ENCODE results near the gene FKBP3. TPM values are rescaled to one million over a fixed set of nuclear protein-coding genes. Genes with fewer than 3 reads are reported as not detected.
A peak's percentile ranks its signal among the peaks of the same experiment; 100 is the strongest.

FKBP3 gene
- total RNA-seq, 2 experiments from 2014 or later = 22.4 to 41.1 TPM

DNA sequence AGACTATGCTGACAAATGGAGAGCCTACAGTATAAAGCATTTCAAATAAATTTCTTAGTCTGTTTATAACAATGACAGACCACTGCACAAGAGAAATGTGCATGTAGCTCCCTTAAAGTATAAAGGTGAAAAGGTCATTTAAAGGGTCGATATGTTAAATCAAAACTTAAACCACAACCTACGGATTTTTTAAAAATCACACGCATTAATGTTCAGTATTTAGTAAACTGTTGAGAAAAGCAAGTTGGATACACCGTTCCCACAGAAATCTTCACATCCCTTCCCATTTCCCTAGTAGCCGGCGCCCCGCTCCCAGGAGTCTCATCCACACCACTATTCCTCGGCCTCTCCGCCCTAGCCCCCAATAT lies 614 bp downstream of the FKBP3 start:
- peak overlapping the region; percentile 84 for H3K27ac ChIP-seq (ENCODE audit: low read depth, low read length, poor library complexity, severe bottlenecking)
- H3K4me1 ChIP-seq (ENCODE audit: insufficient read depth, low read length, poor library complexity, severe bottlenecking) = peaks cover 16% of the 10 kb centered on the region
- H3K4me2 ChIP-seq (ENCODE audit: low read length) = peak overlapping the region; percentile 86
- H3K36me3 ChIP-seq (ENCODE audit: insufficient read depth, low read length) = peaks cover 6% of the 10 kb centered on the region; the same call in 1 of the 2 replicates
- ChIA-PET POLR2A (interaction anchor here (0.6 to 2.5 kb wide), 6 partner anchors 16 to 172 kb away, joined by 3 to 10 read pairs (median 3); partner anchors contain the start of genes KLHL28 and TOGARAM1), CTCF (ENCODE audit: unreplicated experiment) (no interaction called here)
- no peak for DNase-seq (ENCODE audit: low spot score)
- H3K9me3 ChIP-seq (ENCODE audit: low read length) = no peaks in the 10 kb centered on the region
- no peak for TF ChIP-seq EZH2phosphoT487 (IDR thresholded peaks at IDR 0.05; ENCODE audit: borderline replicate concordance, low read depth, low read length)
- TF ChIP-seq, protein P1, sequence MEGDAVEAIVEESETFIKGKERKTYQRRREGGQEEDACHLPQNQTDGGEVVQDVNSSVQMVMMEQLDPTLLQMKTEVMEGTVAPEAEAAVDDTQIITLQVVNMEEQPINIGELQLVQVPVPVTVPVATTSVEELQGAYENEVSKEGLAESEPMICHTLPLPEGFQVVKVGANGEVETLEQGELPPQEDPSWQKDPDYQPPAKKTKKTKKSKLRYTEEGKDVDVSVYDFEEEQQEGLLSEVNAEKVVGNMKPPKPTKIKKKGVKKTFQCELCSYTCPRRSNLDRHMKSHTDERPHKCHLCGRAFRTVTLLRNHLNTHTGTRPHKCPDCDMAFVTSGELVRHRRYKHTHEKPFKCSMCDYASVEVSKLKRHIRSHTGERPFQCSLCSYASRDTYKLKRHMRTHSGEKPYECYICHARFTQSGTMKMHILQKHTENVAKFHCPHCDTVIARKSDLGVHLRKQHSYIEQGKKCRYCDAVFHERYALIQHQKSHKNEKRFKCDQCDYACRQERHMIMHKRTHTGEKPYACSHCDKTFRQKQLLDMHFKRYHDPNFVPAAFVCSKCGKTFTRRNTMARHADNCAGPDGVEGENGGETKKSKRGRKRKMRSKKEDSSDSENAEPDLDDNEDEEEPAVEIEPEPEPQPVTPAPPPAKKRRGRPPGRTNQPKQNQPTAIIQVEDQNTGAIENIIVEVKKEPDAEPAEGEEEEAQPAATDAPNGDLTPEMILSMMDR (conservative IDR thresholded peaks at IDR 0.05; ENCODE audit: low read length) = no peak
- intact Hi-C loops (cut with micrococcal nuclease; ENCODE audit: unreplicated experiment) = loop anchor here (1.0 to 2.0 kb wide), 3 partner anchors 49 to 237 kb away; partner anchors contain the start of genes PRPF39 and TOGARAM1
- H2AFZ ChIP-seq (ENCODE audit: low read length) = peak overlapping the region; percentile 95
- TSS peak; percentile 85 for BruUV-seq (replicated peaks)
- no peaks in the 10 kb centered on the region for H3K9me2 ChIP-seq (ENCODE audit: insufficient read depth, low read length)
- peaks cover 39% of the 10 kb centered on the region for H3K79me2 ChIP-seq (ENCODE audit: insufficient read depth, low read depth, low read length)
- peak overlapping the region; percentile 84 for H3K4me3 ChIP-seq (ENCODE audit: low read depth, low read length, poor library complexity, severe bottlenecking)
- peaks cover 19% of the 10 kb centered on the region for H4K20me1 ChIP-seq (ENCODE audit: insufficient read depth, low read length)

DNA sequence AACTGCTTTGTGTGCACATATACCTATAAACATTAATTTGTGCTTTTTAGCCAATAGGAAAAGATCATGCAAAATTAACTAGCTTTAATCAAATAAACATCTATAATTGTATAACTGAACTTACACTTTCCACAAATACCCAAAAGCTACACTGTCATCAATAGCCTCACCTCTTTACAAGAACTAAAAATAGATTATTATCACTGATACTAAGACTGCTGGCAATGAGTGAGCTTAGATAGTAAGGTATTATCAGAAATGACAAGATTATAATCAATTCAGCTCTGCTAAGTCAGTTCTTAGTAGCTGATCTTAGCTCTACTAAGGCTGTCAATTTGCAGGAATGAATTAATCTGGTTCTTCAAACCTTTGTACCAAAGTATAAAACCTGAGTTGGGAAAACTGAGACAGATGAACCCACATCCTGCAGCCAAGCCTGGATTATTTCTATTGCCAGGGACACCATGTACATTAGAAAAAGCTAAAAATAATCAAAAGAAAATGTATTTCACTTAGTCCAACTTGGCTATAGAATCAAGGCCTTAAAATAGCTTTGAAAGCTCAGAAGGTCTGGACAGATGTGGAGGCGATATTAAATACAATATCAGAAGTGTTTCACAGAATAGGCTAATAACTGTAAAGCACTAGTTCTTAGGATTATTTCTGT lies 5.2 kb downstream of the FKBP3 start:
- Histone ChIP-seq H3K9me3 (ENCODE audit: low read length) (no peaks in the 10 kb centered on the region), H3K36me3 (ENCODE audit: insufficient read depth, low read length) (peaks cover 29% of the 10 kb centered on the region), H4K20me1 (ENCODE audit: insufficient read depth, low read length) (no peaks in the 10 kb centered on the region), H3K4me3 (ENCODE audit: low read depth, low read length, poor library complexity, severe bottlenecking) (no peak overlapping the region), H3K27ac (ENCODE audit: low read depth, low read length, poor library complexity, severe bottlenecking) (no peak overlapping the region), H3K4me1 (ENCODE audit: insufficient read depth, low read length, poor library complexity, severe bottlenecking) (peaks cover 9% of the 10 kb centered on the region), H3K4me2 (ENCODE audit: low read length) (no peak overlapping the region), H3K79me2 (ENCODE audit: insufficient read depth, low read depth, low read length) (peaks cover 12% of the 10 kb centered on the region; the same call in 1 of the 2 replicates), H2AFZ (ENCODE audit: low read length) (no peak overlapping the region), H3K9me2 (ENCODE audit: insufficient read depth, low read length) (no peaks in the 10 kb centered on the region)
- POLR2A ChIA-PET = interaction anchor here (0.5 to 4.0 kb wide), 12 partner anchors 11 to 930 kb away, joined by 3 to 22 read pairs (median 4); a partner anchor contains a TSS
- no peak for DNase-seq (ENCODE audit: low spot score)
- TF ChIP-seq, protein P1 (conservative IDR thresholded peaks at IDR 0.05; ENCODE audit: low read length) = no peak
- TF ChIP-seq EZH2phosphoT487 (IDR thresholded peaks at IDR 0.05; ENCODE audit: borderline replicate concordance, low read depth, low read length) = no peak
- BruUV-seq (replicated peaks) = no TSS peak
- intact Hi-C loops (cut with micrococcal nuclease; ENCODE audit: unreplicated experiment) = no loop called here
- CTCF ChIA-PET (ENCODE audit: unreplicated experiment) = no interaction called here

DNA sequence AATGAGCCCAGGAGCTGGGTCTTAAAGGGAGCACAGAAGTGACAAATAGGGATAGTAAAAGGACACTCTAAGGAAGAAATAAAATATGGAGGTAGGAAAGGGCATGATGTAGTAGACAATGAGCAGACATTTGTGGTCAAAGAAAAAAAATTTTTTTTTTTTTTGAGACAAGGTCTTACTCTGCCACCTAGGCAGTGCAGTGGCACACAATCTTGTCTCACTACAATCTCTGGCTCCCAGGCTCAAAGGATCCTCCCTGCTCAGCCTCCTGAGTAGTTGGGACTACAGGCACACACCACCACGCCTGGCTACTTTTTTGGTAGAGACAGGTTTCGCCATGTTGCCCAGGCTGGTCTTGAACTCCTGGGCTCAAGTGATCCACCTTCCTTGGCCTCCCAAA lies 8.5 kb downstream of the FKBP3 start:
- intact Hi-C loops (cut with micrococcal nuclease; ENCODE audit: unreplicated experiment) = no loop called here
- DNase-seq (ENCODE audit: low spot score) = no peak
- H3K36me3 ChIP-seq (ENCODE audit: insufficient read depth, low read length) = peaks cover 62% of the 10 kb centered on the region
- H2AFZ ChIP-seq (ENCODE audit: low read length) = no peak overlapping the region
- H3K4me1 ChIP-seq (ENCODE audit: insufficient read depth, low read length, poor library complexity, severe bottlenecking) = no peaks in the 10 kb centered on the region
- no peaks in the 10 kb centered on the region for H3K79me2 ChIP-seq (ENCODE audit: insufficient read depth, low read depth, low read length)
- no TSS peak for BruUV-seq (replicated peaks)
- CTCF ChIA-PET (ENCODE audit: unreplicated experiment) = no interaction called here
- H3K4me2 ChIP-seq (ENCODE audit: low read length) = no peak overlapping the region
- H3K9me2 ChIP-seq (ENCODE audit: insufficient read depth, low read length) = no peaks in the 10 kb centered on the region
- H4K20me1 ChIP-seq (ENCODE audit: insufficient read depth, low read length) = no peaks in the 10 kb centered on the region
- no peak overlapping the region for H3K27ac ChIP-seq (ENCODE audit: low read depth, low read length, poor library complexity, severe bottlenecking)
- POLR2A ChIA-PET = interaction anchor here (1.4 kb wide), 1 partner anchor 13 kb away, joined by 5 read pairs; no protein-coding TSS in a partner anchor
- H3K4me3 ChIP-seq (ENCODE audit: low read depth, low read length, poor library complexity, severe bottlenecking) = no peak overlapping the region
- TF ChIP-seq, protein P1 (conservative IDR thresholded peaks at IDR 0.05; ENCODE audit: low read length) = no peak
- no peak for TF ChIP-seq EZH2phosphoT487 (IDR thresholded peaks at IDR 0.05; ENCODE audit: borderline replicate concordance, low read depth, low read length)
- no peaks in the 10 kb centered on the region for H3K9me3 ChIP-seq (ENCODE audit: low read length)

Measured in OCI-LY7 (cell line).